Endothelial cell of umbilical vein (primary cell): ENCODE measurements around the gene C19orf85. TPM values are rescaled to one million over a fixed set of nuclear protein-coding genes. Genes with fewer than 3 reads are reported as not detected.

Source experiments
- BruUV-seq: library from RNA; stranded (reverse); fragments of 400-500 nt; replicated peaks from 2 replicates; lab custom pipeline; 2021; lab: Mats Ljungman, UMichigan
- CTCF ChIA-PET: fragments of 300-600, 350-600 bp; sonication (Branson Sonifier 250); formaldehyde crosslinking; loops from one replicate; lab custom pipeline; 2021; ENCODE audit warnings: antibody characterized with exemption, inconsistent platforms; lab: Charles Lee
- POLR2A ChIA-PET: fragments of 300-600, 350-600 bp; sonication (Branson Sonifier 250); formaldehyde crosslinking; loops from one replicate; lab custom pipeline; 2021; ENCODE audit warnings: antibody characterized with exemption, inconsistent platforms; lab: Charles Lee
- DNase-seq: peaks from one replicate; pipeline ENCODE4 v3.0.0-alpha.2; 2011; ENCODE audit warnings: low read depth, low spot score
- FAIRE-seq: peaks from 2 replicates; lab custom pipeline; 2011; peaks lifted over from hg19 to GRCh38; lab: Jason Lieb, UNC
- H2AFZ ChIP-seq: 2 replicates; pipeline ENCODE4 v1.6.0; 2012; ENCODE audit warnings: low read depth, low read length, control low read depth, inconsistent platforms
- H3K27ac ChIP-seq: 2 replicates; pipeline ENCODE4 v1.5.1; 2011; ENCODE audit warnings: low read depth, mild to moderate bottlenecking, control low read depth, low read length, moderate library complexity; ENCODE audit not compliant: insufficient read depth
- H3K27me3 ChIP-seq, 2 experiments: 2 replicates each; pipeline versions ENCODE4 v1.6.0 to v1.6.1; 2011; ENCODE audit warnings: low read length in 2 of 2, mixed read lengths in 1 of 2; ENCODE audit not compliant: control insufficient read depth in 2 of 2, insufficient read depth in 2 of 2
- H3K36me3 ChIP-seq, 2 experiments: 2 replicates in 1 of 2; 3 replicates in 1 of 2; pipeline ENCODE4 v1.5.1; 2011; ENCODE audit warnings: low read length in 2 of 2, mild to moderate bottlenecking in 1 of 2, moderate library complexity in 1 of 2; ENCODE audit not compliant: control insufficient read depth in 2 of 2, insufficient read depth in 2 of 2; ENCODE audit errors: extremely low read depth in 1 of 2
- H3K4me1 ChIP-seq: 3 replicates; pipeline ENCODE4 v1.5.1; 2011; ENCODE audit warnings: mild to moderate bottlenecking, low read length; ENCODE audit not compliant: control insufficient read depth, insufficient read depth; ENCODE audit errors: extremely low read depth
- H3K4me2 ChIP-seq: 2 replicates; pipeline ENCODE4 v1.6.1; 2011; ENCODE audit warnings: low read length, control low read depth, mixed read lengths; ENCODE audit not compliant: insufficient read depth
- H3K4me3 ChIP-seq, 3 experiments: fragments of 200-600 bp in 1 of 3; sonication (generic), shearing (Covaris generic) in 1 of 3; replicated peaks in 1 of 3; 2 replicates each; pipeline ENCODE4 v1.5.1; 2011 to 2016; ENCODE audit warnings: control low read depth in 3 of 3, low read length in 3 of 3, mild to moderate bottlenecking in 2 of 3, inconsistent platforms in 1 of 3, low read depth in 1 of 3, moderate library complexity in 1 of 3; ENCODE audit not compliant: insufficient read depth in 1 of 3
- H3K79me2 ChIP-seq: 2 replicates; pipeline ENCODE4 v1.6.0; 2012; ENCODE audit warnings: low read length, inconsistent platforms; ENCODE audit not compliant: control insufficient read depth, insufficient read depth
- H3K9ac ChIP-seq: replicated peaks from 2 replicates; pipeline ENCODE3; 2011; ENCODE audit warnings: low read length, control low read depth; ENCODE audit not compliant: insufficient read depth; ENCODE audit errors: extremely low read depth
- H3K9me1 ChIP-seq: replicated peaks from 3 replicates; pipeline ENCODE4 v1.6.0; 2011; ENCODE audit warnings: mild to moderate bottlenecking, low read length; ENCODE audit not compliant: control insufficient read depth, insufficient read depth; ENCODE audit errors: extremely low read depth
- H3K9me3 ChIP-seq: replicated peaks from 2 replicates; pipeline ENCODE4 v1.5.1; 2012; ENCODE audit warnings: low read length, inconsistent platforms; ENCODE audit not compliant: control insufficient read depth, insufficient read depth
- H4K20me1 ChIP-seq: replicated peaks from 2 replicates; pipeline ENCODE3; 2011; ENCODE audit warnings: mild to moderate bottlenecking, low read length; ENCODE audit not compliant: control insufficient read depth, insufficient read depth; ENCODE audit errors: extremely low read depth
- CTCF ChIP-seq, 2 donors: IDR thresholded peaks; 1 replicate in 1 of 2; 2 replicates in 1 of 2; pipeline ENCODE4 v1.5.1; 2011; ENCODE audit warnings: low read length in 2 of 2, mild to moderate bottlenecking in 2 of 2, moderate library complexity in 2 of 2, control low read depth in 1 of 2, inconsistent platforms in 1 of 2, low read depth in 1 of 2; ENCODE audit not compliant: insufficient read depth in 1 of 2; ENCODE audit errors: extremely low read depth in 1 of 2
- EZH2 ChIP-seq: IDR thresholded peaks from 2 replicates; pipeline ENCODE4 v1.6.1; 2012; ENCODE audit warnings: borderline replicate concordance, low read depth, mild to moderate bottlenecking, moderate library complexity, low read length, inconsistent platforms; ENCODE audit not compliant: severe bottlenecking
- FOS ChIP-seq: IDR thresholded peaks from 2 replicates; pipeline ENCODE4 v1.6.1; 2011; ENCODE audit warnings: mild to moderate bottlenecking, low read length, moderate library complexity, borderline replicate concordance; ENCODE audit not compliant: insufficient read depth
- GATA2 ChIP-seq: IDR thresholded peaks from 2 replicates; pipeline ENCODE4 v1.7.0; 2011; ENCODE audit warnings: low read depth, mild to moderate bottlenecking, moderate library complexity, mixed read lengths, low read length; ENCODE audit not compliant: insufficient read length, insufficient read depth
- JUN ChIP-seq: IDR thresholded peaks from 2 replicates; pipeline ENCODE4 v1.6.1; 2011; ENCODE audit warnings: borderline replicate concordance, low read depth; ENCODE audit not compliant: insufficient read length, insufficient read depth
- MAX ChIP-seq: IDR thresholded peaks from 2 replicates; pipeline ENCODE4 v1.6.1; 2011; ENCODE audit not compliant: insufficient read depth, insufficient read length
- MYC ChIP-seq: IDR thresholded peaks from one replicate; pipeline ENCODE4 v1.6.1; 2011; ENCODE audit warnings: mild to moderate bottlenecking, low read depth, low read length
- POLR2A ChIP-seq: IDR thresholded peaks from 2 replicates; pipeline ENCODE4 v1.6.1; 2012; ENCODE audit warnings: low read depth, mild to moderate bottlenecking, control low read depth, low read length
- POLR2AphosphoS5 ChIP-seq: IDR thresholded peaks from 2 replicates; pipeline ENCODE4 v1.6.1; 2012; ENCODE audit warnings: low read depth, mild to moderate bottlenecking, control low read depth, low read length, moderate library complexity; ENCODE audit not compliant: insufficient read depth
- dilution Hi-C: fragments of 300-500 bp; cut with MboI; formaldehyde crosslinking; loops from one replicate; pipeline ENCODE4 v1.15.0; 2019; ENCODE audit warnings: low sequenced_read_pairs; ENCODE audit not compliant: extremely low pct_ligation_motif_present
- intact Hi-C: fragments of 100-400 bp; cut with micrococcal nuclease; formaldehyde crosslinking; loops from one replicate; pipeline ENCODE4 v1.10.0; 2022
- polyA plus RNA-seq, 4 experiments: library from polyadenylated mRNA; depleted of rRNA in 3 of 4; stranded (reverse) in 3 of 4; unstranded in 1 of 4; fragments of >200 nt; gene quantifications; 2 replicates each; pipeline versions ENCODE4 v1.2.1 to v1.2.3, GENCODE V29; 2011 to 2012; ENCODE audit warnings: missing spikeins in 1 of 4
- total RNA-seq: library from RNA; stranded (reverse); gene quantifications from 2 replicates; pipeline ENCODE4 v1.2.3, GENCODE V29; 2021

Gene C19orf85
- total and polyA plus RNA-seq, 2 donors (not counting 3 experiments of a cell fraction or from before 2014, with no cell fraction given) = not detected

GRCh38 chr19:55442372-55442961, 22.1 kb downstream of the C19orf85 start:
- TF ChIP-seq MAX = no peak
- TF ChIP-seq CTCF (IDR thresholded peaks at IDR 0.05; ENCODE audit: extremely low read depth in 1 of 2, insufficient read depth in 1 of 2, low read depth in 1 of 2, low read length in 2 of 2) = no peak
- no peak for TF ChIP-seq JUN
- TF ChIP-seq FOS = no peak
- no peak for TF ChIP-seq POLR2AphosphoS5
- no peak for TF ChIP-seq MYC
- TF ChIP-seq EZH2 = no peak
- no peak for TF ChIP-seq GATA2
- TF ChIP-seq POLR2A = no peak
- Histone ChIP-seq H3K4me1 (no peaks in the 10 kb centered on the region), H3K9ac (no peak overlapping the region), H3K79me2 (no peaks in the 10 kb centered on the region), H3K27ac (no peak overlapping the region), H3K9me1 (no peaks in the 10 kb centered on the region), H4K20me1 (no peaks in the 10 kb centered on the region), H3K9me3 (no peaks in the 10 kb centered on the region), H3K36me3 (no peaks in the 10 kb centered on the region), H3K27me3 (peaks cover 42 to 45% of the 10 kb centered on the region in 2 experiments), H2AFZ (no peak overlapping the region), H3K4me2 (no peak overlapping the region), H3K4me3 (no peak overlapping the region)
- dilution Hi-C loops (no loop called here), intact Hi-C loops (no loop called here)
- BruUV-seq = no TSS peak
- DNase-seq (no peak), FAIRE-seq (no peak)
- POLR2A ChIA-PET = interaction anchor here (0.6 to 1.2 kb wide), 2 partner anchors 35 to 90 kb away, joined by 3 read pairs; partner anchors contain the start of gene UBE2S
- CTCF ChIA-PET = no interaction called here
